CD8-positive, alpha-beta memory T cell (primary cell): ENCODE measurements around the gene ETFA. TPM values are rescaled to one million over a fixed set of nuclear protein-coding genes. Genes with fewer than 3 reads are reported as not detected.

Source experiments
- CTCF ChIA-PET: fragments of 350-600 bp; sonication (Branson Sonifier 250); formaldehyde crosslinking; loops from one replicate; lab custom pipeline; 2021; ENCODE audit warnings: antibody characterized with exemption; lab: Charles Lee
- POLR2A ChIA-PET: fragments of 350-600 bp; sonication (Branson Sonifier 250); formaldehyde crosslinking; loops from one replicate; lab custom pipeline; 2021; ENCODE audit warnings: antibody characterized with exemption; lab: Charles Lee
- DNase-seq, 5 donors: peaks; one replicate each; pipeline versions ENCODE4 v3.0.0 to v3.0.0-alpha.2; 2020 to 2022; ENCODE audit warnings: mixed read lengths in 1 of 5
- H3K27ac ChIP-seq: one replicate; pipeline ENCODE4 v1.7.0; 2013; ENCODE audit warnings: low read depth, mild to moderate bottlenecking, low read length, moderate library complexity
- H3K27me3 ChIP-seq: 2 replicates; pipeline ENCODE4 v1.7.0; 2013; ENCODE audit warnings: low read length, mild to moderate bottlenecking; ENCODE audit not compliant: insufficient read depth, poor library complexity, severe bottlenecking
- H3K36me3 ChIP-seq: 2 replicates; pipeline ENCODE4 v1.7.0; 2013; ENCODE audit warnings: mild to moderate bottlenecking, low read length, moderate library complexity; ENCODE audit not compliant: insufficient read depth
- H3K4me1 ChIP-seq: 2 replicates; pipeline ENCODE4 v1.7.0; 2013; ENCODE audit warnings: mild to moderate bottlenecking, low read length, moderate library complexity; ENCODE audit not compliant: insufficient read depth
- H3K4me3 ChIP-seq: 2 replicates; pipeline ENCODE4 v1.7.0; 2013; ENCODE audit warnings: mild to moderate bottlenecking, low read length
- H3K9me3 ChIP-seq: 2 replicates; pipeline ENCODE4 v1.7.0; 2013; ENCODE audit warnings: mild to moderate bottlenecking, low read length
- H3K27ac Mint-ChIP-seq, 8 donors: one replicate each; pipeline ENCODE4 v1.8.0; 2020 to 2021; ENCODE audit warnings: mixed read lengths in 8 of 8, mild to moderate bottlenecking in 6 of 8, inconsistent platforms in 3 of 8, moderate library complexity in 3 of 8
- H3K27me3 Mint-ChIP-seq, 2 donors: one replicate each; pipeline ENCODE4 v1.8.0; 2020 to 2021; ENCODE audit warnings: mixed read lengths in 2 of 2, mild to moderate bottlenecking in 1 of 2, moderate library complexity in 1 of 2
- H3K36me3 Mint-ChIP-seq, 3 donors: one replicate each; pipeline ENCODE4 v1.8.0; 2020 to 2021; ENCODE audit warnings: mixed read lengths in 3 of 3, inconsistent platforms in 1 of 3, mild to moderate bottlenecking in 1 of 3
- H3K4me1 Mint-ChIP-seq, 3 donors: one replicate each; pipeline ENCODE4 v1.8.0; 2020 to 2021; ENCODE audit warnings: mixed read lengths in 3 of 3, inconsistent platforms in 1 of 3, mild to moderate bottlenecking in 1 of 3
- H3K4me3 Mint-ChIP-seq, 7 donors: one replicate each; pipeline ENCODE4 v1.8.0; 2020 to 2021; ENCODE audit warnings: mixed read lengths in 7 of 7, mild to moderate bottlenecking in 6 of 7, moderate library complexity in 4 of 7, inconsistent platforms in 2 of 7
- H3K9me3 Mint-ChIP-seq, 5 donors: one replicate each; pipeline ENCODE4 v1.8.0; 2020 to 2022; ENCODE audit warnings: mixed read lengths in 5 of 5, mild to moderate bottlenecking in 3 of 5, moderate library complexity in 2 of 5, inconsistent platforms in 1 of 5
- polyA plus RNA-seq: library from polyadenylated mRNA; unstranded; fragments of 300-500 nt; fragmentation: Illumina TruSeq; gene quantifications from one replicate; pipeline ENCODE4 v1.2.3, GENCODE V29; 2021
- total RNA-seq, 2 experiments: library from RNA; stranded (reverse); gene quantifications; one replicate each; pipeline ENCODE4 v1.2.3, GENCODE V29; 2021

The ETFA gene
- total and polyA plus RNA-seq, 3 experiments from 2014 or later: 122 to 178 (median 176) TPM

DNA sequence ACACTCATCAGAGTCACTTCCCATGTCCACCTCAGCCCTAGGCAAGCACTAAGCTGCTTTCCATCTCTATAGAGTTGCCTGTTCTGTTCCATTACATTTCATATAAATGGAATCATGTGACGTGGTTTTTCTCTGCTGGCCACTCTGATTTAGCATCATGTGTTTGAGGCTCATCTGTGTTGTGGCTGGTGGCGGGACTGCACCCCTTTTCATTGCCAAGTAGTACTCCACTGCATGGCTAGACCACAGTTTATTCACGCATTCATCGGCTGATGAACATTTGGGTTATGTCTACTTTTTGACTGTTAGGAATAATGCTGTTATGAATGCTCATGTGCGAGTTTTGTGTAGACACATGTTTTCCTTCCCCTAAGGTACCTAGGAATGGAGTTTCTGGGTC lies 136.6 kb downstream of the ETFA start:
- no peak overlapping the region for H3K27ac Mint-ChIP-seq
- no peaks in the 10 kb centered on the region for H3K36me3 ChIP-seq
- peaks cover 20 to 45% of the 10 kb centered on the region in 2 donors for H3K27me3 Mint-ChIP-seq
- ChIA-PET POLR2A (no interaction called here), CTCF (no interaction called here)
- no peaks in the 10 kb centered on the region for H3K36me3 Mint-ChIP-seq
- no peaks in the 10 kb centered on the region for H3K4me1 ChIP-seq
- no peak for DNase-seq
- H3K27me3 ChIP-seq: no peaks in the 10 kb centered on the region
- no peak overlapping the region for H3K4me3 ChIP-seq
- H3K27ac ChIP-seq: no peak overlapping the region
- peaks cover 0 to 2% (median 0%) of the 10 kb centered on the region in 5 donors for H3K9me3 Mint-ChIP-seq
- H3K9me3 ChIP-seq: no peaks in the 10 kb centered on the region
- H3K4me1 Mint-ChIP-seq: no peaks in the 10 kb centered on the region
- no peak overlapping the region for H3K4me3 Mint-ChIP-seq

DNA sequence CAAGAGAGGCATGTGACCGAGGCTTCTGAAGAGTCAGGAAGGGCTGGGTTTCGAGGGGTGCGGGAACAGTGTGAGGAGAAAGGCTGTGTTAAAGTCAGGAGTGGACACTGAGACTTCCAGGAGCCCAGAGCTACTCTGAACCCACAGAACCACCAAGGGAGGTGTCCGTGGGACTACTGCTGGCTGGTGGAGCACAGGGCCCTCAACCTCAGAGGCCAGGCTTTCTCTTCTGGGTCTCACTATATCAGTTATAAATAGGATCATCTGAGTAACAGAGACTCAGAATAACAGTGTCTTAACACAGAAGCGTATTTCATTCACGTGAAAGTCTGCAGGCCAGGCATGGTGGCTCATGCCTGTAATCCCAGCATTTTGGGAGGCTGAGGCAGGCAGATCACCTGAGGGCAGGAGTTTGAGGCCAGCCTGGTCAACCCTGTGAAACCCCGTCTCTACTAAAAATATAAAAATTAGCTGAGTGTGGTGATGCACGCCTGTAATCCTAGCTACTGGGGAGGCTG lies 137.9 kb downstream of the ETFA start:
- no peak for DNase-seq
- H3K27ac ChIP-seq: no peak overlapping the region
- H3K36me3 Mint-ChIP-seq: no peaks in the 10 kb centered on the region
- H3K4me1 Mint-ChIP-seq: no peaks in the 10 kb centered on the region
- H3K36me3 ChIP-seq: no peaks in the 10 kb centered on the region
- POLR2A ChIA-PET: no interaction called here
- H3K4me3 Mint-ChIP-seq: no peak overlapping the region
- no peaks in the 10 kb centered on the region for H3K4me1 ChIP-seq
- H3K27me3 ChIP-seq: no peaks in the 10 kb centered on the region
- H3K4me3 ChIP-seq: no peak overlapping the region
- CTCF ChIA-PET: no interaction called here
- H3K27ac Mint-ChIP-seq: no peak overlapping the region
- H3K9me3 ChIP-seq: no peaks in the 10 kb centered on the region
- peaks cover 0 to 2% (median 0%) of the 10 kb centered on the region in 5 donors for H3K9me3 Mint-ChIP-seq
- peaks cover 19 to 42% of the 10 kb centered on the region in 2 donors for H3K27me3 Mint-ChIP-seq

DNA sequence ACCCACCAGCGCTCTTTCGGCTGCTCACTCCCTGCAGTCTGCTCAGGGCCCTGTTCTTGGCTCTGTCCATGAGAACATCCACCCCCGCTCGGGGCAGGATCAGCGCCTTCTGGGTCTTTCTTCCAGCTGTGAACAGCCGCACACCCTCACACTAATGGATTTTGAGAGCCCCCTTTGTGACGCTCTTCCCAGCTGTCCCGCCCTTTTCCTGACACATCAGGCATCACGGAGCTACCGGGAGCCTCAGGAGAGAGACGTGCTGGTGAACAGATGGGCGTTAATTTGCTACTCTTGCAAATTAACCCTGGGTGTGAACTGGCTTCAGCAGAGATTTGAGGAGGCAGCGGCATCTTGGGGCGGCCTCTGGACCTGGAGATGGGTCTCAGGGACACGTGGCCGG lies 138.5 kb downstream of the ETFA start:
- Mint-ChIP-seq H3K27me3 (peaks cover 13 to 37% of the 10 kb centered on the region in 2 donors), H3K36me3 (no peaks in the 10 kb centered on the region), H3K4me1 (no peaks in the 10 kb centered on the region), H3K27ac (peak overlapping the region in 1 of 8 donors; percentile 53), H3K9me3 (peaks cover 0 to 2% (median 0%) of the 10 kb centered on the region in 5 donors), H3K4me3 (no peak overlapping the region)
- ChIA-PET CTCF (no interaction called here), POLR2A (no interaction called here)
- H3K9me3 ChIP-seq: no peaks in the 10 kb centered on the region
- no peak overlapping the region for H3K4me3 ChIP-seq
- H3K4me1 ChIP-seq: no peaks in the 10 kb centered on the region
- H3K36me3 ChIP-seq: no peaks in the 10 kb centered on the region
- H3K27ac ChIP-seq: no peak overlapping the region
- DNase-seq: no peak
- no peaks in the 10 kb centered on the region for H3K27me3 ChIP-seq

DNA sequence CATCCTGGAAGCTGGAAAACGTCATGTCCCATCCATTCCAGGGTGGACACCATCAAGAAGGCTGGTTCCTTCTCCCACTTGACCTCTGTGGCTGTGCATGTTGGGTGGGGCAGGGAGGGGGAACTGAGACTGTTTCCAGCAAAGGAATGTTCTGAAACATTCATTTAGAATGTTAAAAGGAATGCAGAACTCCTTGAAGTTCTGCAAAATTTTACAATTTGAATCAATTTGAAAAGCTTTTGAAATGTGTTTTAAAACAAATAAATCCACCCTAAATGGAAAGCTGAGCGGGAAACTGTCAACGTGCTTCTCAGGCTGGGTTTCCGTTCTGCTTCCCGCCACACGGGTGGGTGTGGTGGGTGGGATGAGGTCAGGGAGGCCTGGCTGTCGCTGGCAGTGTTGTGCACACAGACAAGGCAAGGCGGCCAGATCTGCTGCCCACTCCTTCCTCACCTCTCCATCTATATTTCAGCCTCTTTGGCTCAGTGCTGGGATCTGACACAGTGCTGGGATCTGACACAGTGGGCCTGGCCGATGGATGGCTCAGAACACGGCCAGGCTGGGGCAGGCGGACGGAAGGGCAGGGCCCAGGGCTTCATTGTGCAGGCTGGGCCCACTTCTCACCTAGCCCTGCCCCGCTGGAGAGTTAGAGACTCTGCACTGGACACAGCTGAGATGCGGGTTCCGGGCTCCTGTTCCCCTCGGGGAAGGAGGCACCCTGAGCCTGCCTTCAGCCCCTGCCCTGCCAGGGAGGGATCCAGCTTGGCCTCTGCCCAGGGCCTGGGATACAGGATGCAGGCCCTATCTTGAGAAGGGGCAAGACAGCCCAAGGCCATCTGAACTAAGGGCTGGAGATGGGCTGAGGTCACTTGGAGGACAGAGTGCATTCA lies 141.1 kb downstream of the ETFA start:
- Mint-ChIP-seq H3K4me3 (no peak overlapping the region), H3K27ac (peak overlapping the region in 1 of 8 donors; percentile 33), H3K9me3 (peaks cover 0 to 2% (median 0%) of the 10 kb centered on the region in 5 donors), H3K4me1 (no peaks in the 10 kb centered on the region), H3K36me3 (no peaks in the 10 kb centered on the region), H3K27me3 (peaks cover 9 to 25% of the 10 kb centered on the region in 2 donors)
- H3K4me3 ChIP-seq: no peak overlapping the region
- DNase-seq: no peak
- H3K4me1 ChIP-seq: no peaks in the 10 kb centered on the region
- no peaks in the 10 kb centered on the region for H3K36me3 ChIP-seq
- no peaks in the 10 kb centered on the region for H3K27me3 ChIP-seq
- ChIA-PET POLR2A (no interaction called here), CTCF (no interaction called here)
- H3K9me3 ChIP-seq: no peaks in the 10 kb centered on the region
- no peak overlapping the region for H3K27ac ChIP-seq

DNA sequence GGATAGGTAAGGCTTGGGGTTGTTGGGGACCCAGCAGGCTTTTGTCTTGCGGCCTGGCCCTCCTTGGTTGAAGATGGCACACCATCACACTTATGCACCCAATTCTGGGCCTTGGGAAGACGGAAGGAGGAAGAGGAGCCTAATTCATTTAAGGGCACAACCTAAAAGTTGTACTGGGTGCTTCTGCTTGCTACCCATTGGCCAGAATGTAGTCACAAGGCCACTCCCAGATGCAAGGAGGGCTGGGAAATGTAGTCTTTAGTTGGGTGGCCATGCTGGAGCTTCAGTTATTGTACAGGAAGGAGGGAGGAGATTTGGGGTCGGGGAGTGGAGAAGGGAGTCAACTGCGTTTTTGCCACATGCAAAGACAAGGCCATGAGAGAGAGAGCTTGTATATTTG lies 142.3 kb downstream of the ETFA start:
- Mint-ChIP-seq H3K4me3 (no peak overlapping the region), H3K9me3 (peaks cover 0 to 2% (median 0%) of the 10 kb centered on the region in 5 donors), H3K36me3 (no peaks in the 10 kb centered on the region), H3K4me1 (no peaks in the 10 kb centered on the region), H3K27me3 (peaks cover 6 to 19% of the 10 kb centered on the region in 2 donors), H3K27ac (peak overlapping the region in 1 of 8 donors; percentile 8)
- ChIA-PET CTCF (no interaction called here), POLR2A (interaction anchor here (0.7 kb wide), 1 partner anchor 932 kb away, joined by 3 read pairs; no protein-coding TSS in a partner anchor)
- no peaks in the 10 kb centered on the region for H3K27me3 ChIP-seq
- H3K4me3 ChIP-seq: no peak overlapping the region
- no peak overlapping the region for H3K27ac ChIP-seq
- H3K9me3 ChIP-seq: no peaks in the 10 kb centered on the region
- no peaks in the 10 kb centered on the region for H3K36me3 ChIP-seq
- DNase-seq: no peak
- H3K4me1 ChIP-seq: no peaks in the 10 kb centered on the region

DNA sequence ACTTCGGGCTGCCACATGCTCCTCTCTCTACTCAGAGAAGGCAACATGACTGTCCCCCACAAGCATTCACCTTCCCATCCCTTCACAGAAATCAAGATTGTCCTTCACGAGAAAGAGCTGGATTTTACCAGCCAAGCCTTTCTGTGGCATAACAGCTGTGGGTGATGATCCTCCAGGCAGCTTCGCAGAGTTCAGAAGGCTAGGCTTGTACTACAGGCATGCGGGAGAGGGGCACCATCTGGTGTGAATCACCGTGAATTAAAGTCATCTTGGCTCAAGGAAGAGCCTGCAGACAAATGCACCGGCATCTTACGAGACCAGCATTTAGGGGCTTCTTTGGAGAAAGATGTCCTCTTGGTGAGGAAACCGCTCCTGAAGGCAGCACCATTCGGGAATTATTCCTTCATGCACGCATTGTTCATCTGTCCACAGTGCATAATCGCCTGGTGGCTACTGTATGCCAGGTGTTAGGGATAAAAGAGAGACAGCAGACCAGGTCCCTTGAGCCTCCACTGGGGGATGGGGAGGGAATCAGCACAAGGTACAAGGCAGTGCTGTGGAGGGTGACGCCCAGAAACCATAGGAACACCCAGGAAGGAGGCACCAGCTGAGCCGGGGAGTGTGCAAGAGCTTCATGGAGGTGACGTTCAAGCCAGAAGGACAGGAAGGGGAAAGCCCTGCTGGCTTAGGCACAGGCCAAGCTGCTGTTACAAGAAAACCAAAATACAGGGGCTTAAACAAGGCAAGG lies 142.9 kb downstream of the ETFA start:
- H3K9me3 ChIP-seq: no peaks in the 10 kb centered on the region
- H3K4me3 ChIP-seq: no peak overlapping the region
- CTCF ChIA-PET: no interaction called here

DNA sequence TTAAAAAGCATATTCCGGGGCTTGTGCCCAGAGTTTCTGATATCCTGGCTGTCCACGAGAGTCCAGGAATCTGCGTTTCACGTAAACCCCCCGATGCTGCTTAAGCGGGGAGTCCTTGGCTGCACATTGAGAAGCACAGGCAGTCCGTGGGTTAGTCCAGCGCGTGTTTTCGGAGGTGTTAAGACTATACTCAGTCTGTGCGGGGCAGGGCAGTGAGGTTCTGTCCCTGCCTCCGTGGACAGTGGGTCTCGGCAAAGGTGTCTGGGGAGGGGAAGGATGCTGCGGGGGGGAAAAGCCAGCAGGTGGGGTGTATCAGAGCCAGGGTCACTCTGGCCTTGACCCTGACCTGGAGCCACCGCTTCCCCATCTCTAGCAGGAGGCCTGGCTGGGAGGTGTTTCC lies 145.3 kb downstream of the ETFA start:
- no peak overlapping the region for H3K4me3 ChIP-seq
- H3K4me1 Mint-ChIP-seq: no peaks in the 10 kb centered on the region
- DNase-seq: no peak
- H3K27me3 ChIP-seq: no peaks in the 10 kb centered on the region
- H3K27me3 Mint-ChIP-seq: peaks cover 5 to 7% of the 10 kb centered on the region in 2 donors
- CTCF ChIA-PET: no interaction called here
- no peaks in the 10 kb centered on the region for H3K9me3 Mint-ChIP-seq
- H3K36me3 Mint-ChIP-seq: no peaks in the 10 kb centered on the region
- H3K27ac ChIP-seq: no peak overlapping the region
- no peak overlapping the region for H3K4me3 Mint-ChIP-seq
- no peaks in the 10 kb centered on the region for H3K4me1 ChIP-seq
- H3K9me3 ChIP-seq: no peaks in the 10 kb centered on the region
- POLR2A ChIA-PET: no interaction called here
- no peak overlapping the region for H3K27ac Mint-ChIP-seq
- H3K36me3 ChIP-seq: no peaks in the 10 kb centered on the region

More for the DNA sequence above, 142.9 kb downstream of the ETFA start:
- no peaks in the 10 kb centered on the region for H3K36me3 ChIP-seq
- no peaks in the 10 kb centered on the region for H3K4me1 Mint-ChIP-seq
- no peak overlapping the region for H3K27ac ChIP-seq
- H3K27ac Mint-ChIP-seq: no peak overlapping the region
- DNase-seq: no peak
- H3K4me1 ChIP-seq: no peaks in the 10 kb centered on the region
- H3K27me3 Mint-ChIP-seq: peaks cover 6 to 19% of the 10 kb centered on the region in 2 donors
- H3K36me3 Mint-ChIP-seq: no peaks in the 10 kb centered on the region
- POLR2A ChIA-PET: interaction anchor here (0.7 kb wide), 1 partner anchor 932 kb away, joined by 3 read pairs; no protein-coding TSS in a partner anchor
- H3K9me3 Mint-ChIP-seq: peaks cover 0 to 2% (median 0%) of the 10 kb centered on the region in 5 donors
- H3K27me3 ChIP-seq: no peaks in the 10 kb centered on the region
- peak overlapping the region in 1 of 7 donors; percentile 7 for H3K4me3 Mint-ChIP-seq
